Measurements from ENCODE around the gene SYN1.

DNA sequence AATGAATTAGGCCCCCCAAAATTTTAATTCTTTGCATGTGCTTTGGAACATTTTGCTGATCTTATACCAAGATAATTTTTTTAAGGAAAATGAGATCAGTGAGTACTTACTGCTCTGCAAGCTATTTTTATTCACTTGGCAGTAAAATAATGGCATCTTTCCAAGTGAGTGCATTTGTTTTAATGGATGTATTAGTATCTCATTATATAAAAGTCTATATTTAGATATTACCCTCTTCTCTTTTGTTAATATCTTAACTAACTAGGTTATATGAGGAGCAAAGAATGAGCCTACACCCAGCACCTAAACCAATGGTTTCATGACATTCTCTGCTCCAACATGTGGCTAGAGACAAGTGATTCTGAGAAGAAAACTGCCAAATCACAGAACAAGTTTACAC lies 79.8 kb downstream of the SYN1 start:
- TF ChIP-seq, protein P1, sequence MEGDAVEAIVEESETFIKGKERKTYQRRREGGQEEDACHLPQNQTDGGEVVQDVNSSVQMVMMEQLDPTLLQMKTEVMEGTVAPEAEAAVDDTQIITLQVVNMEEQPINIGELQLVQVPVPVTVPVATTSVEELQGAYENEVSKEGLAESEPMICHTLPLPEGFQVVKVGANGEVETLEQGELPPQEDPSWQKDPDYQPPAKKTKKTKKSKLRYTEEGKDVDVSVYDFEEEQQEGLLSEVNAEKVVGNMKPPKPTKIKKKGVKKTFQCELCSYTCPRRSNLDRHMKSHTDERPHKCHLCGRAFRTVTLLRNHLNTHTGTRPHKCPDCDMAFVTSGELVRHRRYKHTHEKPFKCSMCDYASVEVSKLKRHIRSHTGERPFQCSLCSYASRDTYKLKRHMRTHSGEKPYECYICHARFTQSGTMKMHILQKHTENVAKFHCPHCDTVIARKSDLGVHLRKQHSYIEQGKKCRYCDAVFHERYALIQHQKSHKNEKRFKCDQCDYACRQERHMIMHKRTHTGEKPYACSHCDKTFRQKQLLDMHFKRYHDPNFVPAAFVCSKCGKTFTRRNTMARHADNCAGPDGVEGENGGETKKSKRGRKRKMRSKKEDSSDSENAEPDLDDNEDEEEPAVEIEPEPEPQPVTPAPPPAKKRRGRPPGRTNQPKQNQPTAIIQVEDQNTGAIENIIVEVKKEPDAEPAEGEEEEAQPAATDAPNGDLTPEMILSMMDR (IDR thresholded peaks at IDR 0.05), result no peak
- TF ChIP-seq POLR2A (IDR thresholded peaks at IDR 0.05) (no peak), POLR2AphosphoS5 (IDR thresholded peaks at IDR 0.05) (no peak)
